Tibial nerve (tissue), 4 donors: ENCODE results near the gene CMTM5. TPM values are rescaled to one million over a fixed set of nuclear protein-coding genes. Genes with fewer than 3 reads are reported as not detected.
"Not testable (repeated sequence)": the region's sequence is repeated elsewhere in the genome, so short reads cannot be mapped to it uniquely, and the experiment has no call there.

Experiments used
- DNase-seq, 2 donors: peaks; one replicate each; pipeline ENCODE4 v3.0.0-alpha.2; 2019; ENCODE audit warnings: low spot score in 2 of 2
- H3K27ac ChIP-seq, 4 donors: fragments of 200-600 bp; sonication (generic) in 3 of 4; one replicate each; pipeline ENCODE4 v1.5.1; 2017 to 2019; ENCODE audit warnings: mild to moderate bottlenecking in 1 of 4
- H3K27me3 ChIP-seq, 2 donors: fragments of 200-600 bp; sonication (generic) in 1 of 2; one replicate each; pipeline versions ENCODE4 v1.5.1 to v1.6.0; 2017 to 2019
- H3K36me3 ChIP-seq, 3 donors: fragments of 200-600 bp; sonication (generic); one replicate each; pipeline ENCODE4 v1.5.1; 2018 to 2019
- H3K4me1 ChIP-seq, 4 donors: fragments of 200-600 bp; sonication (generic) in 3 of 4; one replicate each; pipeline ENCODE4 v1.5.1; 2017 to 2019
- H3K4me3 ChIP-seq, 4 donors: fragments of 200-600 bp; sonication (generic) in 3 of 4; one replicate each; pipeline ENCODE4 v1.5.1; 2017 to 2019; ENCODE audit warnings: mild to moderate bottlenecking in 1 of 4, moderate library complexity in 1 of 4
- H3K9me3 ChIP-seq, 4 donors: fragments of 200-600 bp; sonication (generic) in 3 of 4; one replicate each; pipeline ENCODE4 v1.5.1; 2017 to 2019
- EP300 ChIP-seq, 2 donors: sonication (generic); formaldehyde crosslinking; IDR thresholded peaks; one replicate each; pipeline ENCODE4 v1.6.1; 2017; ENCODE audit warnings: antibody characterized with exemption in 2 of 2, mild to moderate bottlenecking in 1 of 2
- POLR2A ChIP-seq, 2 donors: fragments of 450-650 bp; IDR thresholded peaks; one replicate each; pipeline ENCODE4 v1.6.1; 2017; ENCODE audit warnings: antibody characterized with exemption in 2 of 2, mild to moderate bottlenecking in 2 of 2, moderate library complexity in 2 of 2
- WGBS, 2 donors: methylation state at CpG; one replicate each; pipeline ENCODE4 v1.1.5; 2018; 5-methylcytosine and 5-hydroxymethylcytosine counted together
- total RNA-seq, 4 donors: library from RNA; depleted of rRNA; stranded (reverse); fragments of >200 nt; gene quantifications; one replicate each; pipeline ENCODE4 v1.1.0, GENCODE V29; 2016
- TF ChIP-seq, protein P1 (sequence below), 5 experiments: fragments of 200-600 bp in 3 of 5; fragments of 450-650 bp in 2 of 5; sonication (generic) in 3 of 5; IDR thresholded peaks; one replicate each; pipeline ENCODE4 v1.5.1; 2016 to 2019; ENCODE audit warnings: antibody characterized with exemption in 5 of 5, mild to moderate bottlenecking in 3 of 5, moderate library complexity in 2 of 5

CMTM5 gene
- total RNA-seq, 4 donors from 2014 or later: 10.8 to 31.5 (median 18.3) TPM

DNA sequence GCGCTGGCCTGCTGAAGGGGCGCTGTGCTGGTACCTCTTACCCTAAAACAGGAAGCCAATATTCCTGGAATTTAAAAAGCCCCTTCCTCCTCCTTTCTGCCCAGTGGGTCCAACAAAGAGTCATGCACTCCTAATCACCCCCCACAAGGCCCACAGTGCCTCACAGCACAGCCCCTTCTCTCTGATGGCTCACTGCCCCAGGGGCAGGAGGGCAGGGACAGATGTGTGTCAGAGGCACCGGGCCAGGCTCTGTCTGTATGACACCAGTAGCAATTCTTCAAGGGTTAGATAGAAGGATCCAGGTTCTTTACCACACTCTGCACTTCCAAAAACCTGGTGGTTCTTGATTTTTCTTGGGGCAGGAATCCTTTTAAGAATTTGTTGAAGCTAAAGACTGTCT is 22.3 kb downstream of the CMTM5 start:
- WGBS, 2 donors: 82 to 97% methylated on average over 3 of the region's 3 CpGs

GRCh38 chr14:23399591-23399990 is 22.7 kb downstream of the CMTM5 start:
- H3K27ac ChIP-seq: no peak overlapping the region
- no peak overlapping the region for H3K4me3 ChIP-seq
- DNase-seq: no peak
- TF ChIP-seq EP300 (IDR thresholded peaks at IDR 0.05) (no peak), POLR2A (IDR thresholded peaks at IDR 0.05) (no peak)
- TF ChIP-seq, protein P1, sequence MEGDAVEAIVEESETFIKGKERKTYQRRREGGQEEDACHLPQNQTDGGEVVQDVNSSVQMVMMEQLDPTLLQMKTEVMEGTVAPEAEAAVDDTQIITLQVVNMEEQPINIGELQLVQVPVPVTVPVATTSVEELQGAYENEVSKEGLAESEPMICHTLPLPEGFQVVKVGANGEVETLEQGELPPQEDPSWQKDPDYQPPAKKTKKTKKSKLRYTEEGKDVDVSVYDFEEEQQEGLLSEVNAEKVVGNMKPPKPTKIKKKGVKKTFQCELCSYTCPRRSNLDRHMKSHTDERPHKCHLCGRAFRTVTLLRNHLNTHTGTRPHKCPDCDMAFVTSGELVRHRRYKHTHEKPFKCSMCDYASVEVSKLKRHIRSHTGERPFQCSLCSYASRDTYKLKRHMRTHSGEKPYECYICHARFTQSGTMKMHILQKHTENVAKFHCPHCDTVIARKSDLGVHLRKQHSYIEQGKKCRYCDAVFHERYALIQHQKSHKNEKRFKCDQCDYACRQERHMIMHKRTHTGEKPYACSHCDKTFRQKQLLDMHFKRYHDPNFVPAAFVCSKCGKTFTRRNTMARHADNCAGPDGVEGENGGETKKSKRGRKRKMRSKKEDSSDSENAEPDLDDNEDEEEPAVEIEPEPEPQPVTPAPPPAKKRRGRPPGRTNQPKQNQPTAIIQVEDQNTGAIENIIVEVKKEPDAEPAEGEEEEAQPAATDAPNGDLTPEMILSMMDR (IDR thresholded peaks at IDR 0.05): no peak
- no peaks in the 10 kb centered on the region for H3K9me3 ChIP-seq
- H3K36me3 ChIP-seq: no peaks in the 10 kb centered on the region
- WGBS, 2 donors: 51 to 66% methylated on average over 5 to 6 of the region's 6 CpGs
- H3K27me3 ChIP-seq: peaks cover 0 to 8% of the 10 kb centered on the region in 2 donors
- H3K4me1 ChIP-seq: no peaks in the 10 kb centered on the region

More for the DNA sequence above, 22.3 kb downstream of the CMTM5 start:
- Histone ChIP-seq H3K4me1 (no peaks in the 10 kb centered on the region), H3K27me3 (peaks cover 0 to 8% of the 10 kb centered on the region in 2 donors), H3K36me3 (no peaks in the 10 kb centered on the region), H3K9me3 (no peaks in the 10 kb centered on the region), H3K4me3 (no peak overlapping the region), H3K27ac (no peak overlapping the region)
- DNase-seq: no peak
- TF ChIP-seq, protein P1 (IDR thresholded peaks at IDR 0.05): no peak
- no peak for TF ChIP-seq EP300 (IDR thresholded peaks at IDR 0.05)
- TF ChIP-seq POLR2A (IDR thresholded peaks at IDR 0.05): no peak

DNA sequence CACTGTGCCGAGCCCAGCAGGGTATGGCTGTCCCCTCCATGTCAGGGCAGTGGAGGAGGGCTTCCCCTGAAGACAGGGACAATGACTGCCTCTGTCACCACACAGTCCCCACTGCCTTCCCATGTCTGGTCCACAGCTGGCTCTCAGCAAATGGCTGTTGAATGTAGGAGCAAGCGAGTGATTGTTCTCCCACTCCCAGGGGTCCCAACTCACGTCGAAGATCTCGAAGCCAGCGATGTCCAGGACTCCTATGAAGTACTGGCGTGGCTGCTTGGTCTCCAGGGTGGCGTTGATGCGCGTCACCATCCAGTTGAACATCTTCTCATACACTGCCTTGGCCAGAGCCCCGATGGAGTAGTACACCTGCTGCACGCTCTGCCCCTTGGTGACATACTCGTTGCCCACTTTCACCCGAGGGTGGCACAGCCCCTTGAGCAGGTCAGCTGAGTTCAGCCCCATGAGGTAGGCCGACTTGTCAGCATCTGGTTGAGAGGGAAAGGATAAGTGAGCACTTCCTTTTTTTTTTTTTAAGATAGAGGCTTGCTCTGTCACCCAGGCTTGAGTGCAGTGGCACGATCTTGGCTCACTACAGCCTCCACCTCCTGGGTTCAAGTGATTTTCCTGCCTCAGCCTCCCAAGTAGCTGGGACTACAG is 23.8 kb downstream of the CMTM5 start:
- H3K4me1 ChIP-seq, H3K27ac ChIP-seq, H3K27me3 ChIP-seq, H3K36me3 ChIP-seq, H3K4me3 ChIP-seq, H3K9me3 ChIP-seq, DNase-seq: not testable (repeated sequence)
- WGBS, 2 donors: 83 to 87% methylated on average over 14 to 16 of the region's 16 CpGs

DNA sequence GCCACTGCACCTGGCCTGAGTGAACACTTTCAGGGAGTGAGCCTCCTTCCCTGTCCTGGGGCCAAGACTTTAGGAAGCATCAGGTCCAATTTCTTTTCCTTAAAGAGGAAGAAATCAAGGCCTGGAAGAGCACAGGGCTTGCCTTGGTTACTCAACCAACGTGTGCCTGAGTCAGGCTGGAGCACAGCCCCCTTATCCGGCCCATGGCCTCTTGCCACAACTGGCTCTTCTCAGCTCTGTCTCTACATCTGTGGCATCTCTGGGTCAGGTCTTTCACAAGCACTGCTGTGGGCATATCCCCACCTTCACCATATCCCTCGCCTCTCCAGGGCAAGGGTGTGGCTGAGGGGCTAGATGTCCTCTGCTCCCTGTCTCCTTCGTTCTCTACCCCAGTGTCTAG is 24.4 kb downstream of the CMTM5 start:
- Histone ChIP-seq H3K36me3 (no peaks in the 10 kb centered on the region), H3K4me3 (no peak overlapping the region)
- 79 to 81% methylated on average over 4 of the region's 4 CpGs for WGBS, 2 donors

GRCh38 chr14:23402296-23403138 is 25.7 kb downstream of the CMTM5 start:
- Histone ChIP-seq H3K27ac (no peak overlapping the region), H3K4me1 (no peaks in the 10 kb centered on the region), H3K36me3 (no peaks in the 10 kb centered on the region), H3K27me3 (peaks cover 0 to 8% of the 10 kb centered on the region in 2 donors), H3K9me3 (no peaks in the 10 kb centered on the region), H3K4me3 (no peak overlapping the region)
- DNase-seq: no peak
- WGBS, 2 donors: 67% methylated on average over 24 to 25 of the region's 25 CpGs
- TF ChIP-seq EP300 (IDR thresholded peaks at IDR 0.05) (no peak), POLR2A (IDR thresholded peaks at IDR 0.05) (no peak)
- TF ChIP-seq, protein P1 (IDR thresholded peaks at IDR 0.05): no peak

More for the DNA sequence above, 24.4 kb downstream of the CMTM5 start:
- TF ChIP-seq, protein P1 (IDR thresholded peaks at IDR 0.05): no peak
- TF ChIP-seq POLR2A (IDR thresholded peaks at IDR 0.05) (no peak), EP300 (IDR thresholded peaks at IDR 0.05) (no peak)
- Histone ChIP-seq H3K27ac (no peak overlapping the region), H3K9me3 (no peaks in the 10 kb centered on the region), H3K27me3 (peaks cover 0 to 8% of the 10 kb centered on the region in 2 donors), H3K4me1 (no peaks in the 10 kb centered on the region)
- DNase-seq: no peak
